Measurements from ENCODE around the gene SHB.

SHB gene

DNA sequence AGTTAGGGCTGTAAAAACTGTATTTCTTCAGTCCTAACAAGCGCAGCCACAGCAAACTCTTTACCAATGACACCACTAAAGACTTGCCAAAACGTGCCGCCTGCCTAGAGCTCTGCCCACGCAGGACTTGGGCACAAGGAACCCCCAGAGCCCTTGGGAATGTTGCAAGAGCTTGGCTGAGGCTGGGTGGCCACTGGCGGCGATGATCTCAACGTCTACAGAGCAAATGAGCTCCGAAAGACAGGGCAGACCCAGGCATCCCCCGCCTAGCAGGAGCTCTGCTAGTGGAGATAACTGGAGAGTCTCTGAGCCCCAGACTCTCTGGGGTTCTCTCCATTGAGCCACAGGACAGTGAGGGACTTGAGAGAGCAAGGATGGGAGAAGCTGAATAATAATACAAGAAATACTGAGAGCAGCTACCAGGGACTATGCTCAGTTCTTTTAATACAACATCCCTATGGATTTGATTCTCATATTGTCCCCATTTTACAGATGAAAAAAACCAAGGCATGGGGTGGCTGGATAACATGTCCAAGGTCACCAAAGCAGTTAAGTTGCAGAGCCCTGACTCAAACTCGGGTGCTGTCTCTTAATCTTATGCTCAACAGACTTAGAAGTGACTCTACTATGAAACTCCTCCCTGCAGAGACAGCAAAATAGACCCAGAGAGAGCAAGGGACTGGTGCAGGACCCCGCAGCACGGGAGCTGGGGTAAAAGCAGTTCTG is 32.5 kb downstream of the SHB start:
- TF ChIP-seq, protein P1, sequence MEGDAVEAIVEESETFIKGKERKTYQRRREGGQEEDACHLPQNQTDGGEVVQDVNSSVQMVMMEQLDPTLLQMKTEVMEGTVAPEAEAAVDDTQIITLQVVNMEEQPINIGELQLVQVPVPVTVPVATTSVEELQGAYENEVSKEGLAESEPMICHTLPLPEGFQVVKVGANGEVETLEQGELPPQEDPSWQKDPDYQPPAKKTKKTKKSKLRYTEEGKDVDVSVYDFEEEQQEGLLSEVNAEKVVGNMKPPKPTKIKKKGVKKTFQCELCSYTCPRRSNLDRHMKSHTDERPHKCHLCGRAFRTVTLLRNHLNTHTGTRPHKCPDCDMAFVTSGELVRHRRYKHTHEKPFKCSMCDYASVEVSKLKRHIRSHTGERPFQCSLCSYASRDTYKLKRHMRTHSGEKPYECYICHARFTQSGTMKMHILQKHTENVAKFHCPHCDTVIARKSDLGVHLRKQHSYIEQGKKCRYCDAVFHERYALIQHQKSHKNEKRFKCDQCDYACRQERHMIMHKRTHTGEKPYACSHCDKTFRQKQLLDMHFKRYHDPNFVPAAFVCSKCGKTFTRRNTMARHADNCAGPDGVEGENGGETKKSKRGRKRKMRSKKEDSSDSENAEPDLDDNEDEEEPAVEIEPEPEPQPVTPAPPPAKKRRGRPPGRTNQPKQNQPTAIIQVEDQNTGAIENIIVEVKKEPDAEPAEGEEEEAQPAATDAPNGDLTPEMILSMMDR (IDR thresholded peaks at IDR 0.05): no peak
- intact Hi-C loops (cut with DNase I; ENCODE audit: low total_unique reads): no loop called here
- H3K4me3 ChIP-seq: no peak overlapping the region
- peak overlapping the region; percentile 21 to 59 for H3K27ac ChIP-seq
- no peaks in the 10 kb centered on the region for H3K27me3 ChIP-seq
- DNase-seq: peak; percentile 75 to 91
- H3K9me3 ChIP-seq: no peaks in the 10 kb centered on the region
- peaks cover 0 to 66% (median 46%) of the 10 kb centered on the region in 4 donors for H3K4me1 ChIP-seq
- no peaks in the 10 kb centered on the region for H3K36me3 ChIP-seq

DNA sequence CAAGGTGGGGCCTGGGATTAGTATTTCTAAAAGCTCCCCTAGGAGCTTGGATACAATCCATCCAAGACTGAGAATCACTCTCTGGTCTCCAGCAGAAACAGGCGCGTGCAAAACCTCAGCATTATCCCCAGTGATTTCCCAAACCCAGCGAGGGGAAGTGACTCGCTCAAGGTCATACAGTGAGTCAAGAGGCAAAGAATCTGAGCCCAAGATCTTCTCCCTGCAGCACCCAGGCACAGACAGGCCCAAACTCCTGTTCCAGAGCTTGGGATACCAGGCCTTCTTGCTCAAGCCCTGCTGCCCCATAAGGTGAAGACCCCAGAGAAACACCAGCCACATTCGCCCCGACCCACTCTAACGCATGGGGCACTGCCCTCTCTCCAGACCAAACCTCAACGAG is 33.2 kb downstream of the SHB start:
- Histone ChIP-seq H3K27ac (peak overlapping the region; percentile 21 to 59), H3K36me3 (no peaks in the 10 kb centered on the region), H3K4me1 (peaks cover 0 to 64% (median 48%) of the 10 kb centered on the region in 4 donors), H3K9me3 (no peaks in the 10 kb centered on the region), H3K27me3 (no peaks in the 10 kb centered on the region), H3K4me3 (no peak overlapping the region)
- DNase-seq: no peak
- TF ChIP-seq, protein P1 (IDR thresholded peaks at IDR 0.05): no peak
- intact Hi-C loops (cut with DNase I; ENCODE audit: low total_unique reads): no loop called here

DNA sequence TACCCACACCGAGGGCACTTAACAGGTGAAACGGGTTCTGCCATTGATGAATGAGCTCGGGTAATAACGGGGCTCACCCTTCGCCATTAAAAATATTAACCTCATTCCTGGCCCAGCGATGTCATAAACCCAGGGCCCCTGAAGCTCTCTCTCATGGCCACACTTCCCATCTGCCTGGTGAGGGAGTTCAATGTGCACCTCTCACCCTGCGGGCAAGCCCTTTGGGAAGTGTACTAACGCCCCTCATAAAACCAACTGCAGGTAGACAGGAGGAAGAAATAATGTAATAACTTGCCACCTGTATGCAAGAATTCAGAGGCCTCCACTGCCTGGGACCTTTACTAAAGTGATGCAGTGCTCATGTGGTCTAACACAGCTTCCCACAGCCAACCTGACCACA is 35.1 kb downstream of the SHB start:
- Histone ChIP-seq H3K27ac (no peak overlapping the region), H3K9me3 (no peaks in the 10 kb centered on the region), H3K27me3 (no peaks in the 10 kb centered on the region), H3K4me3 (no peak overlapping the region), H3K4me1 (peaks cover 0 to 55% (median 42%) of the 10 kb centered on the region in 4 donors), H3K36me3 (no peaks in the 10 kb centered on the region)
- intact Hi-C loops (cut with DNase I; ENCODE audit: low total_unique reads): no loop called here
- TF ChIP-seq, protein P1 (IDR thresholded peaks at IDR 0.05): no peak
- no peak for DNase-seq

DNA sequence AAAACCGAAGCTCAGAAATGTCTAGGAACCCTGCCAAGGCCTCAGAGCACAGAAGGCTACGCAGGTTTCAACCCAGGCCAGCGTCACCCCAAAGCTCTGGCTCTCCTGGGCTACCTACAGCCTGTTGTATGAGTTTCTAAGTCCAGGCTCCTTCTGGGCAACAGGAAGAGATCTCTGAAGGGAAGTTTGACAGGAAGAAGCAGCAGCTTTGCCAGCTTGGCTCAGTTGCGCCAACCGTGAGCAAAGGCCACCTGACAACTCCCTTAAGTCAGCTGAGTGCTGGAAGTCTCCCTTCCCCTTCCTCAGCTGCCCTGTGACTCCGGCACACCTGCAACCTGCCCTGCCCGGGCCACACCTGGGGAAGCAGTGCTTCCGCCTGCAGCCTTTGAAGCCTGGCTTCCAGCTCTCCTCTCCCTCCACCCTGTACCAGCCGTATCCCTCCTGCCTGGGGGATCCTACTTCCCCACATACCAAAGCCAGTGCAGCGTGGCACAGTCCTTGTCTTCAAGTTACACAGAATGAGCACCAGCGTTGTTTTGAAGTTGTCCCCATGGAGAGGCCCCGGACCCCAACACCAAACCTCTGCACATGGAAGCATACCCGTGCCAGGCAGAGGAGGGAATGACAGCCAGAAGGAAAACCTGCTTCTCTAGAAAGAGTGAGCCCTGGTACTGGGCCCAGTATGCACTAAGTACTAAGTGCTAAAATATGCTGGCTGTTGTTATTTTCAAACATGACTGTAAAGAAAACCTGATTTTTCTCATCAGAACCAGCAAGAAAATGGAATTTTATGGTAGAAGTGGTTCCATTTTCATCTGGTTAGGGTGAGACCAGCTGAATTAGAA is 36.5 kb downstream of the SHB start:
- Histone ChIP-seq H3K9me3 (no peaks in the 10 kb centered on the region), H3K4me3 (no peak overlapping the region), H3K27ac (no peak overlapping the region), H3K27me3 (no peaks in the 10 kb centered on the region), H3K4me1 (peaks cover 0 to 51% (median 36%) of the 10 kb centered on the region in 4 donors), H3K36me3 (no peaks in the 10 kb centered on the region)
- TF ChIP-seq, protein P1 (IDR thresholded peaks at IDR 0.05): no peak
- DNase-seq: no peak
- intact Hi-C loops (cut with DNase I; ENCODE audit: low total_unique reads): no loop called here

DNA sequence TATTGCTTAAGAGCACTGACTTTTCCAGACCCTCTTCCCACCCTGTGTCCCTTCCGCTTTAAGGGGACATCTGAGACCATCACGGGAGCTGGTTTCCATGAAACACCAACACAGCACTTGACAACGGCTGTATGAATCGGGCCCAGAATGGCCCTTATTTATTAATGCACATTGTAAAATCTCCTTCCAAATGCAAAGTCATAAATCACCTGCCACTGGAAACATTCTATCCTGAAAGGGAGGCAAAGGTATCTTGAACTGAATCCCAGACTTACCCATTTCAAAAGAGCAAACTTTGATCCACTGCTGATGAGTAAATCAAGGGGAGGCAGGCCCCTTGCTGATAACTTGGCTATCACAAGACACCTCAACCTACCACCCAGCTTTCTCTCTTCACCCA is 37.4 kb downstream of the SHB start:
- H3K36me3 ChIP-seq: no peaks in the 10 kb centered on the region
- TF ChIP-seq, protein P1 (IDR thresholded peaks at IDR 0.05): no peak
- intact Hi-C loops (cut with DNase I; ENCODE audit: low total_unique reads): no loop called here
- H3K27me3 ChIP-seq: no peaks in the 10 kb centered on the region
- H3K9me3 ChIP-seq: no peaks in the 10 kb centered on the region
- H3K4me3 ChIP-seq: no peak overlapping the region
- H3K27ac ChIP-seq: no peak overlapping the region
- no peak for DNase-seq
- peaks cover 9 to 51% (median 37%) of the 10 kb centered on the region in 4 donors for H3K4me1 ChIP-seq
